GM12872 (cell line): ENCODE data around the gene PALD1.

Experiments used
- TF ChIP-seq, protein P1 (sequence below): IDR thresholded peaks from 3 replicates; pipeline ENCODE4 v1.5.1; 2011; ENCODE audit warnings: low read depth, mild to moderate bottlenecking, low read length, moderate library complexity; ENCODE audit not compliant: insufficient read depth

The PALD1 gene

DNA sequence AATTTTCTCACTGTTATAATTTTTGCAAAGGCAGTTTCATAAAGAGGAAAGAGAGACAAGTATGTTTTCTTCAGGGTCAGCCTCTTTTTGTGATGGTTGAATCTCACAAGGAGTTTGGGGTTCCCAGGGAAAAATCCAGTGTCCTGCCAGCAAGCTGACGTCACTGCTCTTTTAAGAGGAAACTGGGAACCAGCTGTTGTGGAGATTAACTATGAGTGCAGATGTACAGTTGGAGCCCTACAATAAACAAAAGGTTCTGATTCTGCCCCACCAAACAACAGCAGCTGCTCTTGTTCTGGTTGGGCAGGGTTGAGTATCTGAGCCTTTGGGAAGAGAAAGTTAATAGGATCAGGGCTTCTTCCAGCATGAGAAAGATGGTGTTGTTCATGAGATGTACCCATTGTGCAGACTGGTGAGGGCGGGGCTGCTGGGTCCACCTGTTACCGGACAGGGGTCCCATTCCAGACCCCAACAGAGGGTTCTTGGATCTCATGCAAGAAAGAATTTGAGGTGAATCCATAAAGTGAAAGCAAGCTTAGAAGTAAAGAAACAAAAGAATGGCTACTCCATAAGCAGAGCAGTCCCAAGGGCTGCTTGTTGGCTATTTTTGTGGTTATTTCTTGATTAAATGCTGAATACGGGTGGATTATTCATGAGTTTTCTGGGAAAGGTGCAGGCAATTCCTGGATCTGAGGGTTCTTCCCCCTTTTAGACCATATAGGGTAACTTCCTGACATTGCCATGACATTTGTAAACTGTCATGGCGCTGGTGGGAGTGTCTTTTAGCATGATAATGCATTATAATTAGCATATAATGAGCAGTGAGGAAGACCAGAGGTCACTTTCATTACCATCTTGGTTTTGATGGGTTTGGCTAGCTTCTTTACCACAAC lies 111.4 kb downstream of the PALD1 start:
- TF ChIP-seq, protein P1, sequence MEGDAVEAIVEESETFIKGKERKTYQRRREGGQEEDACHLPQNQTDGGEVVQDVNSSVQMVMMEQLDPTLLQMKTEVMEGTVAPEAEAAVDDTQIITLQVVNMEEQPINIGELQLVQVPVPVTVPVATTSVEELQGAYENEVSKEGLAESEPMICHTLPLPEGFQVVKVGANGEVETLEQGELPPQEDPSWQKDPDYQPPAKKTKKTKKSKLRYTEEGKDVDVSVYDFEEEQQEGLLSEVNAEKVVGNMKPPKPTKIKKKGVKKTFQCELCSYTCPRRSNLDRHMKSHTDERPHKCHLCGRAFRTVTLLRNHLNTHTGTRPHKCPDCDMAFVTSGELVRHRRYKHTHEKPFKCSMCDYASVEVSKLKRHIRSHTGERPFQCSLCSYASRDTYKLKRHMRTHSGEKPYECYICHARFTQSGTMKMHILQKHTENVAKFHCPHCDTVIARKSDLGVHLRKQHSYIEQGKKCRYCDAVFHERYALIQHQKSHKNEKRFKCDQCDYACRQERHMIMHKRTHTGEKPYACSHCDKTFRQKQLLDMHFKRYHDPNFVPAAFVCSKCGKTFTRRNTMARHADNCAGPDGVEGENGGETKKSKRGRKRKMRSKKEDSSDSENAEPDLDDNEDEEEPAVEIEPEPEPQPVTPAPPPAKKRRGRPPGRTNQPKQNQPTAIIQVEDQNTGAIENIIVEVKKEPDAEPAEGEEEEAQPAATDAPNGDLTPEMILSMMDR, result no peak

DNA sequence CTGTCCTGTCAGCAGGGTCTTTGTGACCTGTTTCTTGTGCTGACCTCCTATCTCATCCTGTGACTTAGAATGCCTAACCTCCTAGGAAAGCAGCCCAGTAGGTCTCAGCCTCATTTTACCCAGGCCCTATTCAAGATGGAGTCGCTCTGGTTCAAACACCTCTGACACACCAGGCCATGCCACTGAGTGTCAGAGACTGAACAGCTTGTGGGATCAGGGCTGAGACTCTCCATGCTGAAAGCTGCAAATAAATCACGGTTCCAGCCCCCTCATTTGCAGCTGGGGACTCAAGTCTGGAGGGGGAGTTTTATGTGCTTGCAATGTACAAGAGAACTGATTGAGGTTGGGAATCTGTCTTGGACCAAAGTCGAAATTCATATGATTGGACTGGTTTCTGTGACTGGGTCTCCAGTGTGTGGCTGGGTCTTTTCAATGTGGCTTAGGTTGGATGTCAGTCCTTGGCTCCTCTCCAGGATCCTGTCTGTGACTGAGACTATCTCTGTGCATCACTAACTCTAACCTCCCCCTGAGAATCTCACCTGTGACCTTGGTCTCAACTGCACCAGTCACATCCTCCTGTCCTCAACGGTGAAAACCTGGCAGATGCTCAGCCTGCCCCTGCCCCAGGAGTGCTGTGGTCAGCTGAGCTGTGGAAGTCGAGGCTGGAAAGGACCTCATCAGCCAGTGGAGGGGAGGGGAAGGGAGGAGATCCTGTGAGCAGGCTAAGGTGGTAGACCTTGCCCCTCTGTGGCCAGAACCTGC lies 112.3 kb downstream of the PALD1 start:
- TF ChIP-seq, protein P1, result no peak

DNA sequence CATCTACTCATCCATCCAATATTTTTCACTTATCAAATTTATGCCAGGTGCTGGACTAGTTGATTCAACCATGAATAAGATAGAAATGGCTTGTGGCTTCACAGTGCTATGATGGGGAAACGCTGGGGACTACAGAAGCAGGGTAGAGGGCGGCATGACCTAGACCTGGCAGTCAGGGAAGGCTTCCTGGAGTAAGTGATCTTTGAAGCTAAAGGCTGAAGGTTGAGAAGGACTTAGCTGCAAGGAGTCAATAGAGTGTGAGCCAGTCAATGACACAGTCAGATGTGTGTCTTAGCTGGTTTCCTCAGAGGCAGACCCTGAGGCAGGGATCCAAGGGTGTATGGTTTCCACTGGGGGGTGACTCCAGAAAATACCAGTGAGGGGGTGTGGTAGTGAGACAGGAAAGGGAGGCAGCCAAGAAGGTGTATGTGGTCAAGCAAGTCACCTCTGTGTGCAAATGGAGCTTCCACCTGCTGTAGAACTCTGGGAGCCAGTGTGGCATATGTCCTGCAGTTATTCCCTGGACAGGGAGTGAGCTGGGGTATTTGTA lies 113.7 kb downstream of the PALD1 start:
- TF ChIP-seq, protein P1, result no peak

DNA sequence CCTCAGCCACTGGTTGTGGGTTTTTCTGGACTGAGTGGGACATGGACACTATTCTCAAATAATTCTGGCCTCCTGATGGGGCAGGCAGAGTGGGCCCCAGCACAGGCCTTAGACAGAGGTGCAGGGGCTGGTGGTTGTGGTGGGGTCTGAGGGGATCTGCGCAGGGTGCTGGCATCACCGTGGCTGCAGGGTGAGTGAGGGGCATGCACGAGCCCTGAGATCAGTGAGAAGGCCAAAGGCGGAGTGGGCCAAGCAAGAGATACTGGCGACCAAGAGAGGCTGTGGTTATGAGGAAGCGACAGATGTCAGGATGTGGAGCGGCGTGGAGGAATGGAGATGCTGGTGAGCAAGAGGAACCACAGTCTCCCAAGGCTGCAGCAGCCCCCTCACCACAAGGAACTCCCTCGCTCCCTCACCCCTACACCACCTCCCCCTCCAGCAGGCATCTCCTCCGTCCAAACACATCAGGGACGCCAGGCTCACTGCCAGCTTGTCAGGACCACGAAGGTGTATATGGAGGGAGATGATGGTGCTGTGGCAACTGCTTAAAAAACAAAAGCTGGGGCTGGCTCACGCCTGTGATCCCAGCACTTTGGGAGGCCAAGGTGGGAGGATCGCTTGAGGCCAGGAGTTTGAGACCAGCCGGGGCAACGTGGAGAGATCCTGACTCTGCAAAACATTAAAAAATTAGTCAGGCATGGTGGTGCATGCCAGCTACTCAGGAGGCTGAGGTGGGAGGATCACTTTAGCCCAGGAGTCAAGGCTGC lies 114.4 kb downstream of the PALD1 start:
- TF ChIP-seq, protein P1, result no peak

DNA sequence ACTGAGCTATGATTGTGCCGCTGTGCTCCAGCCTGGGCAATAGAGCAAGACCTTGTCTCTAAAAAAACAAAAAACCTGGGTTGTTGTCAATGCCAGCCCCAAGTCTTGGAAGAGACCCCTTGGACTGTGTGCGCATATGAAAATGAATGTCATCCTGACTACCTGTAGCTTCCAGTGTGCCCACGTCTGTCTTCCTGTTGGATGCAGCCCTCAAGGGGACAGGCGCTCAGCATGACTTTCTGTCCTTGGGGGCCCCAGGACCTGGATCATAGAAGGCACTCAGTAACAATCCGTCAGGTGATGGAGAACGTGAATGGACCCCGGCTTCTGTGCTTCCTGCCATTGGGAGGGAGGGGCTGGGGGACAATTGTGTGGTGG lies 114.9 kb downstream of the PALD1 start:
- TF ChIP-seq, protein P1, result no peak

DNA sequence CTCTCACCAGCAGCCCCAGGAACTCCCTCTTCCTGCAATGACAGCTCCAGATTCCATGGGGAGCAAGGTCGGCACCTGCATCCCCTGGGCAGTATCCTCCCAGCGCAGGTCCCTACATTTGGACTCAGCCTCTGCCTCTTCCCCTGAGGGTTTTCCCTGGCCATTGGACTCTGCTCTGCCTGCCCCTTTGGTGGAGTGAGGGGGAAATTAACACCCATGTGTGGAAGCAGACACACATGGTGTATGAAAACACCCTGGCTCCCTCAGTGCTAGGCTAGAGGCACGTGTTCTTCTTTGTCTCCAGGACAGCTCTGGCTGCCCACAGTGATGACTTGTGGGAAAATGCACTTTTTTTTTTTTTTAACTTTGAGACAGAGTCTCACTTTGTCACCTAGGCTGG lies 115.6 kb downstream of the PALD1 start:
- TF ChIP-seq, protein P1, result no peak

DNA sequence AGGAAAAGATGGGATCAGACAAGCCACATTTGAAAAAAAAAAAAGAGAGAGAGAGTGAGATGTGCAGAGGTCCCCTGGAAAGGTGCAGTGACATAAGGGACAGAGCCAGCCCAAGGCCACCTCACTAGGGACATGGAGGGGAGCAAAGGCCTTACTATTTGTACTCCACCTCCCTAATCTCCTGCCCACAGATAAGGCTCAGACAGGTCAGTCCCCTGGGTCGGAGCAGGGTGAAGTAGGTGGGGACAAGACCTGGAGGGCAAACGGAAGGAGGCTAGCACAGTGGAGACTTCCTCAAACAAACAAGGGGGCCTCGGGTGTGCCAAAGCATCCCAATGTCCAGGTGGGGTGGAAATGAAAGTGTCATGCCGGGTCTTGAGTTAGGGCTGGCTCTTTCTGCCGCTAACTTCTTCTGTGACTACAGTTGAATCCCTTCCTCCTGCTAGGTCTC lies 117.0 kb downstream of the PALD1 start:
- TF ChIP-seq, protein P1, result no peak
